Karpas-422 (cell line): ENCODE results near the gene LHFPL6. TPM values are rescaled to one million over a fixed set of nuclear protein-coding genes. Genes with fewer than 3 reads are reported as not detected.
"Not testable (repeated sequence)": the region's sequence is repeated elsewhere in the genome, so short reads cannot be mapped to it uniquely, and the experiment has no call there.

ENCODE experiments used
- DNase-seq: peaks from one replicate; pipeline ENCODE4 v3.0.0-alpha.2; 2015
- H2AFZ ChIP-seq: fragments of 200-600 bp; sonication (generic); 2 replicates; pipeline ENCODE4 v1.6.1; 2014; ENCODE audit warnings: antibody characterized with exemption, low read length, mixed read lengths
- H3K27ac ChIP-seq: fragments of 200-600 bp; sonication (generic); 2 replicates; pipeline ENCODE4 v1.5.1; 2014; ENCODE audit warnings: mild to moderate bottlenecking, low read length, moderate library complexity
- H3K27me3 ChIP-seq: fragments of 200-600 bp; sonication (generic); 2 replicates; pipeline ENCODE4 v1.6.1; 2014; ENCODE audit warnings: low read length, mixed read lengths
- H3K36me3 ChIP-seq: fragments of 200-600 bp; sonication (generic); 2 replicates; pipeline ENCODE4 v1.6.1; 2014; ENCODE audit warnings: low read length, mixed read lengths; ENCODE audit not compliant: insufficient read depth
- H3K4me1 ChIP-seq: fragments of 200-600 bp; sonication (generic); 2 replicates; pipeline ENCODE4 v1.6.1; 2014; ENCODE audit warnings: mild to moderate bottlenecking, low read length, mixed read lengths
- H3K4me2 ChIP-seq: fragments of 200-600 bp; sonication (generic); 2 replicates; pipeline ENCODE4 v1.6.1; 2014; ENCODE audit warnings: low read length, low read depth, mild to moderate bottlenecking; ENCODE audit not compliant: poor library complexity, severe bottlenecking
- H3K4me3 ChIP-seq: fragments of 200-600 bp; sonication (generic); 2 replicates; pipeline ENCODE4 v1.5.1; 2014; ENCODE audit warnings: mild to moderate bottlenecking, antibody characterized with exemption, low read length, mixed read lengths
- H3K79me2 ChIP-seq: fragments of 200-600 bp; sonication (generic); 2 replicates; pipeline ENCODE4 v1.6.1; 2014; ENCODE audit warnings: mild to moderate bottlenecking, low read length, mixed read lengths
- H3K9ac ChIP-seq: fragments of 200-600 bp; sonication (generic); 2 replicates; pipeline ENCODE4 v1.6.0; 2014; ENCODE audit warnings: low read length
- H3K9me2 ChIP-seq: fragments of 200-600 bp; sonication (generic), shearing (Covaris generic); replicated peaks from 2 replicates; pipeline ENCODE4 v1.6.0; 2014; ENCODE audit warnings: mild to moderate bottlenecking, low read length, moderate library complexity; ENCODE audit not compliant: insufficient read depth
- H3K9me3 ChIP-seq: fragments of 300-700, 200-600 bp; sonication (generic); 2 replicates; pipeline ENCODE4 v1.6.1; 2014; ENCODE audit warnings: low read length, mixed read lengths
- H4K20me1 ChIP-seq: fragments of 200-600 bp; sonication (generic); 2 replicates; pipeline ENCODE4 v1.6.1; 2014; ENCODE audit warnings: mild to moderate bottlenecking, antibody characterized with exemption, low read length, low read depth; ENCODE audit not compliant: insufficient read depth
- total RNA-seq: library from RNA; depleted of rRNA; stranded (reverse); fragments of >200 nt; shearing (Covaris generic); gene quantifications from 2 replicates; pipeline ENCODE4 v1.2.3, GENCODE V29; 2014; ENCODE audit warnings: low replicate concordance

The LHFPL6 gene
- total RNA-seq, 1 experiment from 2014 or later = not detected

- no peak for DNase-seq
- H3K27me3 ChIP-seq = no peaks in the 10 kb centered on the region
- no peaks in the 10 kb centered on the region for H3K9me2 ChIP-seq
- no peaks in the 10 kb centered on the region for H4K20me1 ChIP-seq
- H3K4me1 ChIP-seq = no peaks in the 10 kb centered on the region
- no peak overlapping the region for H3K4me2 ChIP-seq
- H2AFZ ChIP-seq = no peak overlapping the region
- H3K9me3 ChIP-seq = no peaks in the 10 kb centered on the region
- H3K27ac ChIP-seq = no peak overlapping the region
- H3K79me2 ChIP-seq = no peaks in the 10 kb centered on the region
- H3K9ac ChIP-seq = no peak overlapping the region
- no peak overlapping the region for H3K4me3 ChIP-seq
- no peaks in the 10 kb centered on the region for H3K36me3 ChIP-seq
Observed at GRCh38 chr13:39345982-39346381, 257.0 kb downstream of the LHFPL6 start.

GRCh38 chr13:39341251-39341650 is 261.7 kb downstream of the LHFPL6 start:
- Histone ChIP-seq H3K36me3 (no peaks in the 10 kb centered on the region), H3K4me3 (no peak overlapping the region), H3K4me1 (no peaks in the 10 kb centered on the region), H3K9ac (no peak overlapping the region), H3K9me3 (no peaks in the 10 kb centered on the region), H3K9me2 (no peaks in the 10 kb centered on the region), H3K27me3 (no peaks in the 10 kb centered on the region), H3K27ac (no peak overlapping the region), H2AFZ (no peak overlapping the region), H3K4me2 (no peak overlapping the region), H3K79me2 (no peaks in the 10 kb centered on the region), H4K20me1 (no peaks in the 10 kb centered on the region)
- no peak for DNase-seq

- not testable (repeated sequence) for H3K9ac ChIP-seq, H3K79me2 ChIP-seq, H3K36me3 ChIP-seq, H3K4me3 ChIP-seq, H3K9me2 ChIP-seq, H3K4me1 ChIP-seq, H3K27me3 ChIP-seq, H3K4me2 ChIP-seq, H3K27ac ChIP-seq, H2AFZ ChIP-seq, H4K20me1 ChIP-seq, DNase-seq, H3K9me3 ChIP-seq
Observed at GRCh38 chr13:39338114-39338513, 264.9 kb downstream of the LHFPL6 start.

- Histone ChIP-seq H3K79me2 (no peaks in the 10 kb centered on the region), H3K9me3 (no peaks in the 10 kb centered on the region), H3K27ac (no peak overlapping the region), H4K20me1 (no peaks in the 10 kb centered on the region), H3K9me2 (no peaks in the 10 kb centered on the region), H2AFZ (no peak overlapping the region), H3K27me3 (no peaks in the 10 kb centered on the region), H3K4me2 (no peak overlapping the region), H3K4me1 (no peaks in the 10 kb centered on the region), H3K36me3 (no peaks in the 10 kb centered on the region), H3K9ac (no peak overlapping the region), H3K4me3 (no peak overlapping the region)
- DNase-seq = no peak
Observed at GRCh38 chr13:39336937-39337336, 266.1 kb downstream of the LHFPL6 start.

GRCh38 chr13:39336207-39336606 is 266.8 kb downstream of the LHFPL6 start:
- no peaks in the 10 kb centered on the region for H4K20me1 ChIP-seq
- no peaks in the 10 kb centered on the region for H3K27me3 ChIP-seq
- H3K9me3 ChIP-seq = no peaks in the 10 kb centered on the region
- DNase-seq = no peak
- no peaks in the 10 kb centered on the region for H3K4me1 ChIP-seq
- no peak overlapping the region for H3K4me3 ChIP-seq
- H3K27ac ChIP-seq = no peak overlapping the region
- no peak overlapping the region for H3K9ac ChIP-seq
- H3K79me2 ChIP-seq = no peaks in the 10 kb centered on the region
- H3K4me2 ChIP-seq = no peak overlapping the region
- H3K9me2 ChIP-seq = no peaks in the 10 kb centered on the region
- no peak overlapping the region for H2AFZ ChIP-seq
- no peaks in the 10 kb centered on the region for H3K36me3 ChIP-seq

GRCh38 chr13:39335721-39336120 is 267.3 kb downstream of the LHFPL6 start:
- no peaks in the 10 kb centered on the region for H3K9me2 ChIP-seq
- no peaks in the 10 kb centered on the region for H3K79me2 ChIP-seq
- no peaks in the 10 kb centered on the region for H3K9me3 ChIP-seq
- DNase-seq = no peak
- H3K27ac ChIP-seq = no peak overlapping the region
- no peaks in the 10 kb centered on the region for H3K27me3 ChIP-seq
- no peak overlapping the region for H3K4me3 ChIP-seq
- H2AFZ ChIP-seq = no peak overlapping the region
- H4K20me1 ChIP-seq = no peaks in the 10 kb centered on the region
- no peak overlapping the region for H3K9ac ChIP-seq
- no peaks in the 10 kb centered on the region for H3K4me1 ChIP-seq
- no peaks in the 10 kb centered on the region for H3K36me3 ChIP-seq
- no peak overlapping the region for H3K4me2 ChIP-seq

GRCh38 chr13:39330504-39330903 is 272.5 kb downstream of the LHFPL6 start:
- Histone ChIP-seq H3K27me3 (no peaks in the 10 kb centered on the region; the same call in 1 of the 2 replicates), H3K9ac (no peak overlapping the region), H3K9me3 (no peaks in the 10 kb centered on the region)

GRCh38 chr13:39329182-39329639 is 273.8 kb downstream of the LHFPL6 start:
- Histone ChIP-seq H4K20me1 (no peaks in the 10 kb centered on the region), H3K36me3 (no peaks in the 10 kb centered on the region), H3K9ac (no peak overlapping the region), H3K9me2 (no peaks in the 10 kb centered on the region), H2AFZ (no peak overlapping the region), H3K4me3 (no peak overlapping the region), H3K4me2 (no peak overlapping the region), H3K9me3 (no peaks in the 10 kb centered on the region), H3K27me3 (no peaks in the 10 kb centered on the region; the same call in 1 of the 2 replicates), H3K27ac (no peak overlapping the region), H3K4me1 (no peaks in the 10 kb centered on the region), H3K79me2 (no peaks in the 10 kb centered on the region)
- no peak for DNase-seq

More at GRCh38 chr13:39330504-39330903, 272.5 kb downstream of the LHFPL6 start:
- Histone ChIP-seq H4K20me1 (no peaks in the 10 kb centered on the region), H3K27ac (no peak overlapping the region), H3K36me3 (no peaks in the 10 kb centered on the region), H3K79me2 (no peaks in the 10 kb centered on the region), H3K4me1 (no peaks in the 10 kb centered on the region), H2AFZ (no peak overlapping the region), H3K4me3 (no peak overlapping the region), H3K4me2 (no peak overlapping the region), H3K9me2 (no peaks in the 10 kb centered on the region)
- no peak for DNase-seq

- Histone ChIP-seq H3K27ac (no peak overlapping the region), H3K36me3 (no peaks in the 10 kb centered on the region), H3K9me3 (no peaks in the 10 kb centered on the region), H3K9me2 (no peaks in the 10 kb centered on the region), H4K20me1 (no peaks in the 10 kb centered on the region), H3K27me3 (no peaks in the 10 kb centered on the region; the same call in 1 of the 2 replicates), H3K4me2 (no peak overlapping the region), H3K9ac (no peak overlapping the region), H3K79me2 (no peaks in the 10 kb centered on the region), H2AFZ (no peak overlapping the region), H3K4me3 (no peak overlapping the region), H3K4me1 (no peaks in the 10 kb centered on the region)
- DNase-seq = no peak
Observed at GRCh38 chr13:39327172-39327479, 275.9 kb downstream of the LHFPL6 start.
